Measurements from ENCODE around the gene CFAP57. TPM values are rescaled to one million over a fixed set of nuclear protein-coding genes. Genes with fewer than 3 reads are reported as not detected.
A peak's percentile ranks its signal among the peaks of the same experiment; 100 is the strongest.
"Not testable (repeated sequence)": the region's sequence is repeated elsewhere in the genome, so short reads cannot be mapped to it uniquely, and the experiment has no call there.

CFAP57 gene
- 0.82 TPM for total RNA-seq

- FAIRE-seq = no peak
Measured at GRCh38 chr1:43171876-43172526, at the start of gene CFAP57, which contains the start of gene EBNA1BP2. Gene CFAP57 (plus strand): TSS chr1:43172330. CDS start chr1:43172754, 424 bp downstream. Gene EBNA1BP2 (minus strand): TSS chr1:43172290. CDS start chr1:43172118, 172 bp downstream.

GRCh38 chr1:43123031-43123430, 49.1 kb upstream of the CFAP57 start:
- no peak for FAIRE-seq
- DNase-seq (ENCODE audit: low spot score in 2 of 2) = no peak

More at GRCh38 chr1:43171876-43172526, at the start of gene CFAP57, which contains the start of gene EBNA1BP2:
- DNase-seq (ENCODE audit: low spot score in 2 of 2) = peak; percentile 77 to 89

GRCh38 chr1:43128816-43129215, 43.3 kb upstream of the CFAP57 start:
- no peak for FAIRE-seq
- DNase-seq (ENCODE audit: low spot score in 2 of 2) = no peak

- DNase-seq (ENCODE audit: low spot score in 2 of 2) (no peak), FAIRE-seq (no peak)
Measured at GRCh38 chr1:43129426-43129825, 42.7 kb upstream of the CFAP57 start.

- no peak for DNase-seq (ENCODE audit: low spot score in 2 of 2)
Measured at GRCh38 chr1:43134068-43134467, 38.1 kb upstream of the CFAP57 start.

GRCh38 chr1:43134640-43135039, 37.5 kb upstream of the CFAP57 start:
- no peak for FAIRE-seq
- DNase-seq (ENCODE audit: low spot score in 2 of 2) = no peak

More at GRCh38 chr1:43134068-43134467, 38.1 kb upstream of the CFAP57 start:
- no peak for FAIRE-seq

GRCh38 chr1:43135857-43136781, 36.0 kb upstream of the CFAP57 start:
- no peak for DNase-seq (ENCODE audit: low spot score in 2 of 2)
- FAIRE-seq = no peak

- FAIRE-seq = no peak
Measured at GRCh38 chr1:43137445-43138052, 34.6 kb upstream of the CFAP57 start.

GRCh38 chr1:43139295-43139694, 32.8 kb upstream of the CFAP57 start:
- not testable (repeated sequence) for DNase-seq (ENCODE audit: low spot score in 2 of 2); FAIRE-seq

More at GRCh38 chr1:43137445-43138052, 34.6 kb upstream of the CFAP57 start:
- no peak for DNase-seq (ENCODE audit: low spot score in 2 of 2)

- FAIRE-seq = no peak
- no peak for DNase-seq (ENCODE audit: low spot score in 2 of 2)
Measured at GRCh38 chr1:43140010-43140409, 32.1 kb upstream of the CFAP57 start.

- FAIRE-seq (no peak), DNase-seq (ENCODE audit: low spot score in 2 of 2) (no peak)
Measured at GRCh38 chr1:43140583-43140982, 31.5 kb upstream of the CFAP57 start.

GRCh38 chr1:43143441-43143888, 28.7 kb upstream of the CFAP57 start:
- FAIRE-seq = no peak

GRCh38 chr1:43144237-43144636, 27.9 kb upstream of the CFAP57 start:
- no peak for FAIRE-seq
- no peak for DNase-seq (ENCODE audit: low spot score in 2 of 2)

More at GRCh38 chr1:43143441-43143888, 28.7 kb upstream of the CFAP57 start:
- no peak for DNase-seq (ENCODE audit: low spot score in 2 of 2)

- DNase-seq (ENCODE audit: low spot score in 2 of 2) (peak in 1 of 2 donors; percentile 66), FAIRE-seq (no peak)
Measured at GRCh38 chr1:43147625-43148327, 24.4 kb upstream of the CFAP57 start.

- DNase-seq (ENCODE audit: low spot score in 2 of 2) = no peak
- FAIRE-seq = no peak
Measured at GRCh38 chr1:43149889-43150288, 22.2 kb upstream of the CFAP57 start.

GRCh38 chr1:43152866-43153265, 19.3 kb upstream of the CFAP57 start:
- no peak for DNase-seq (ENCODE audit: low spot score in 2 of 2)
- FAIRE-seq = no peak

- DNase-seq (ENCODE audit: low spot score in 2 of 2) (no peak), FAIRE-seq (no peak)
Measured at GRCh38 chr1:43153443-43153842, 18.7 kb upstream of the CFAP57 start.

- no peak for FAIRE-seq
- no peak for DNase-seq (ENCODE audit: low spot score in 2 of 2)
Measured at GRCh38 chr1:43156026-43156425, 16.1 kb upstream of the CFAP57 start.

- FAIRE-seq = no peak
- DNase-seq (ENCODE audit: low spot score in 2 of 2) = no peak
Measured at GRCh38 chr1:43165162-43165561, 7.0 kb upstream of the CFAP57 start.

GRCh38 chr1:43165765-43166164, 6.4 kb upstream of the CFAP57 start:
- FAIRE-seq (no peak), DNase-seq (ENCODE audit: low spot score in 2 of 2) (no peak)
